K562 (cell line): ENCODE measurements around the gene ADAMTSL2. TPM values are rescaled to one million over a fixed set of nuclear protein-coding genes. Genes with fewer than 3 reads are reported as not detected.

Experiments used
- ATAC-seq: fragments of 200-7000 bp; cut with Tn5 transposase; 3 replicates; pipeline ENCODE4 v1.9.1; 2020; ENCODE audit warnings: moderate library complexity
- BruUV-seq: library from RNA; stranded (reverse); fragments of 400-500 nt; replicated peaks from 2 replicates; lab custom pipeline; 2021; lab: Mats Ljungman, UMichigan
- CTCF ChIA-PET: fragments of 300-600 bp; formaldehyde crosslinking; extraction: SDS; loops from one replicate; lab custom pipeline; 2021; ENCODE audit warnings: low intra/inter-chr PET ratio; lab: Yijun Ruan, JAX
- POLR2A ChIA-PET: fragments of 300-600, 350-650 bp; sonication (Branson Sonifier 250); formaldehyde crosslinking; extraction: SDS; loops from one replicate; lab custom pipeline; 2021; ENCODE audit warnings: antibody characterized with exemption, inconsistent platforms; lab: Yijun Ruan, JAX
- DNase-seq, 4 experiments: peaks; one replicate each; pipeline versions ENCODE4 v3.0.0 to v3.0.0-alpha.2; 2011 to 2018; ENCODE audit warnings: low spot score in 3 of 4, mixed read lengths in 3 of 4; ENCODE audit errors: extremely low read depth in 1 of 4
- FAIRE-seq: peaks from 2 replicates; lab custom pipeline; 2011; peaks lifted over from hg19 to GRCh38; lab: Jason Lieb, UNC
- H2AFZ ChIP-seq: 2 replicates; pipeline ENCODE4 v1.6.0; 2011; ENCODE audit warnings: low read depth, low read length, control low read depth, inconsistent platforms
- H3K27ac ChIP-seq: fragments of 200-600 bp; 3 replicates; pipeline ENCODE4 v1.8.0; 2011; ENCODE audit warnings: low read depth, mild to moderate bottlenecking, control low read depth, inconsistent platforms, low read length, moderate library complexity, mixed read lengths; ENCODE audit errors: extremely low read depth
- H3K27me3 ChIP-seq, 2 experiments: fragments of 300-600 bp in 1 of 2; 2 replicates in 1 of 2; 3 replicates in 1 of 2; pipeline versions ENCODE4 v1.6.0 to v1.8.0; 2011; ENCODE audit warnings: inconsistent platforms in 2 of 2, low read length in 2 of 2, mild to moderate bottlenecking in 1 of 2, mixed read lengths in 1 of 2, moderate library complexity in 1 of 2; ENCODE audit not compliant: control insufficient read depth in 2 of 2, insufficient read depth in 2 of 2
- H3K36me3 ChIP-seq: fragments of 300-600 bp; 3 replicates; pipeline ENCODE4 v1.8.0; 2011; ENCODE audit warnings: mild to moderate bottlenecking, low read length, inconsistent platforms; ENCODE audit not compliant: control insufficient read depth, insufficient read depth
- H3K4me1 ChIP-seq, 2 experiments: fragments of 200-600 bp in 1 of 2; replicated peaks in 1 of 2; 2 replicates in 1 of 2; 3 replicates in 1 of 2; pipeline versions ENCODE4 v1.5.1 to v1.8.0; 2011; ENCODE audit warnings: inconsistent platforms in 2 of 2, low read length in 2 of 2, mild to moderate bottlenecking in 1 of 2, mixed read lengths in 1 of 2, moderate library complexity in 1 of 2; ENCODE audit not compliant: control insufficient read depth in 2 of 2, insufficient read depth in 2 of 2
- H3K4me2 ChIP-seq: 2 replicates; pipeline ENCODE4 v1.6.1; 2011; ENCODE audit warnings: low read length, control low read depth, inconsistent platforms, mixed read lengths; ENCODE audit not compliant: insufficient read depth
- H3K4me3 ChIP-seq: fragments of 200-600 bp; sonication (generic), shearing (Covaris generic); 2 replicates; pipeline ENCODE4 v1.5.1; 2016; ENCODE audit warnings: control low read depth, inconsistent platforms
- H3K79me2 ChIP-seq: fragments of 200-600 bp; 3 replicates; pipeline ENCODE4 v1.8.0; 2011; ENCODE audit warnings: low read length, inconsistent platforms; ENCODE audit not compliant: control insufficient read depth, insufficient read depth
- H3K9ac ChIP-seq, 2 experiments: 2 replicates each; pipeline versions ENCODE4 v1.6.0 to v1.6.1; 2011; ENCODE audit warnings: low read depth in 2 of 2, low read length in 2 of 2, control low read depth in 1 of 2, inconsistent platforms in 1 of 2, mild to moderate bottlenecking in 1 of 2, mixed read lengths in 1 of 2; ENCODE audit not compliant: insufficient read depth in 1 of 2
- H3K9me1 ChIP-seq: one replicate; pipeline ENCODE4 v1.6.0; 2011; ENCODE audit warnings: inconsistent platforms, mild to moderate bottlenecking, low read length, moderate library complexity; ENCODE audit not compliant: control insufficient read depth, insufficient read depth
- H3K9me3 ChIP-seq: replicated peaks from 2 replicates; pipeline ENCODE4 v1.5.1; 2011; ENCODE audit warnings: low read depth, low read length, inconsistent platforms; ENCODE audit not compliant: control insufficient read depth, insufficient read depth
- H4K20me1 ChIP-seq: replicated peaks from 2 replicates; pipeline ENCODE4 v1.6.1; 2011; ENCODE audit warnings: low read length, inconsistent platforms, mixed read lengths; ENCODE audit not compliant: control insufficient read depth, insufficient read depth
- DIDO1 ChIP-seq: fragments of 450-650 bp; IDR thresholded peaks from 2 replicates; pipeline ENCODE4 v1.6.1; 2016; ENCODE audit warnings: low read depth, missing biosample characterization, missing genetic modification characterization
- EWSR1 ChIP-seq: fragments of 450-650 bp; IDR thresholded peaks from 2 replicates; pipeline ENCODE4 v1.6.1; 2018; ENCODE audit warnings: borderline replicate concordance, mild to moderate bottlenecking, low read depth, moderate library complexity; ENCODE audit not compliant: partially characterized antibody
- MECOM ChIP-seq: fragments of 250-450 bp; sonication (Bioruptor Pico); IDR thresholded peaks from 2 replicates; pipeline ENCODE4 v1.8.0; 2022; ENCODE audit warnings: inconsistent platforms
- MTA1 ChIP-seq: fragments of 450-650 bp; IDR thresholded peaks from 2 replicates; pipeline ENCODE4 v1.6.1; 2017; ENCODE audit warnings: borderline replicate concordance
- NR2F6 ChIP-seq: fragments of 450-650 bp; formaldehyde crosslinking; IDR thresholded peaks from 2 replicates; pipeline ENCODE4 v1.4.0; 2020; ENCODE audit warnings: mild to moderate bottlenecking
- SMARCA5 ChIP-seq: fragments of 450-650 bp; IDR thresholded peaks from 2 replicates; pipeline ENCODE4 v1.6.1; 2016
- ZBTB49 ChIP-seq: sonication (generic); formaldehyde crosslinking; IDR thresholded peaks from 2 replicates; pipeline ENCODE4 v1.8.0; 2022; ENCODE audit warnings: missing genetic modification reagents, mild to moderate bottlenecking, borderline replicate concordance
- WGBS: fragments of 100-300 bp; shearing (Covaris generic); methylation state at CpG from one replicate; pipeline ENCODE4 v1.1.6; 2016; ENCODE audit warnings: low coverage, mixed read lengths; ENCODE audit not compliant: insufficient coverage; ENCODE audit errors: missing lambda C conversion rate; 5-methylcytosine and 5-hydroxymethylcytosine counted together
- in situ Hi-C: fragments of 300-500 bp; cut with MboI; formaldehyde crosslinking; loops from 4 replicates; pipeline ENCODE4 v1.15.0; 2018; ENCODE audit warnings: inconsistent platforms, mixed read lengths
- intact Hi-C: fragments of 100-400 bp; cut with micrococcal nuclease; formaldehyde crosslinking; loops from 2 replicates; pipeline ENCODE4 v1.14.2; 2022
- polyA plus RNA-seq, 8 experiments: library from polyadenylated mRNA; depleted of rRNA in 4 of 8; stranded (reverse) in 5 of 8; unstranded in 3 of 8; fragments of >200 nt; fragmentation: Nextera tagmentation in 2 of 8; fragmentation: Illumina TruSeq in 1 of 8; extraction: Ambion mirVana in 2 of 8; extraction: Trizol in 1 of 8; gene quantifications; 2 replicates each; pipeline versions ENCODE4 v1.2.1 to v1.2.3, GENCODE V29; 2011 to 2014; ENCODE audit warnings: inconsistent platforms in 1 of 8, missing spikeins in 1 of 8
- total RNA-seq, 7 experiments: library from RNA; depleted of rRNA in 6 of 7; stranded (reverse); fragments of >200 nt in 6 of 7; fragmentation: Illumina TruSeq in 2 of 7; extraction: Trizol in 2 of 7; gene quantifications; 2 replicates each; pipeline versions ENCODE4 v1.2.1 to v1.2.3, GENCODE V29; 2011 to 2021; ENCODE audit warnings: low replicate concordance in 1 of 7

Gene ADAMTSL2
- total and polyA plus RNA-seq, 9 of the 15 experiments (the other 6 are each of a cell fraction or from before 2014, with no cell fraction given), result 0.04 TPM; not detected in 8

GRCh38 chr9:133571896-133572595 is 37.5 kb downstream of the ADAMTSL2 start:
- peaks cover 16 to 85% of the 10 kb centered on the region in 2 experiments; a peak in 4 of 5 replicates for H3K27me3 ChIP-seq
- 0% methylated on average over 16 of the region's 20 CpGs for WGBS
- FAIRE-seq (no peak), ATAC-seq (no peak)
- POLR2A ChIA-PET, result no interaction called here
- intact Hi-C loops, result no loop called here
- TF ChIP-seq DIDO1 (tag) (no peak), SMARCA5 (no peak), NR2F6 (no peak), MECOM (CRISPR knock-in tag) (no peak), ZBTB49 (no peak), EWSR1 (no peak), MTA1 (no peak)
- TF ChIP-seq, all 486 proteins: peak for 0
- no peak overlapping the region for H3K27ac ChIP-seq
- no TSS peak for BruUV-seq
- H3K79me2 ChIP-seq, result no peaks in the 10 kb centered on the region
- no peak for DNase-seq
- no peak overlapping the region for H3K4me2 ChIP-seq
- H3K9me1 ChIP-seq, result no peaks in the 10 kb centered on the region
- peaks cover 18% of the 10 kb centered on the region; the same call in 1 of the 2 replicates for H4K20me1 ChIP-seq
- in situ Hi-C loops, result no loop called here
- H3K9me3 ChIP-seq, result no peaks in the 10 kb centered on the region
- H3K4me3 ChIP-seq, result no peak overlapping the region
- H2AFZ ChIP-seq, result no peak overlapping the region
- peaks cover 0 to 20% of the 10 kb centered on the region in 2 experiments; a peak in 2 of 5 replicates for H3K4me1 ChIP-seq
- H3K9ac ChIP-seq, result no peak overlapping the region
- CTCF ChIA-PET, result no interaction called here
- no peaks in the 10 kb centered on the region for H3K36me3 ChIP-seq
